CD8-positive, alpha-beta memory T cell (primary cell): ENCODE results near the gene MUL1. TPM values are rescaled to one million over a fixed set of nuclear protein-coding genes. Genes with fewer than 3 reads are reported as not detected.

ENCODE experiments used
- CTCF ChIA-PET: fragments of 350-600 bp; sonication (Branson Sonifier 250); formaldehyde crosslinking; loops from one replicate; lab custom pipeline; 2021; ENCODE audit warnings: antibody characterized with exemption; lab: Charles Lee
- POLR2A ChIA-PET: fragments of 350-600 bp; sonication (Branson Sonifier 250); formaldehyde crosslinking; loops from one replicate; lab custom pipeline; 2021; ENCODE audit warnings: antibody characterized with exemption; lab: Charles Lee
- DNase-seq, 5 donors: peaks; one replicate each; pipeline versions ENCODE4 v3.0.0 to v3.0.0-alpha.2; 2020 to 2022; ENCODE audit warnings: mixed read lengths in 1 of 5
- H3K27ac ChIP-seq: one replicate; pipeline ENCODE4 v1.7.0; 2013; ENCODE audit warnings: low read depth, mild to moderate bottlenecking, low read length, moderate library complexity
- H3K27me3 ChIP-seq: 2 replicates; pipeline ENCODE4 v1.7.0; 2013; ENCODE audit warnings: low read length, mild to moderate bottlenecking; ENCODE audit not compliant: insufficient read depth, poor library complexity, severe bottlenecking
- H3K36me3 ChIP-seq: 2 replicates; pipeline ENCODE4 v1.7.0; 2013; ENCODE audit warnings: mild to moderate bottlenecking, low read length, moderate library complexity; ENCODE audit not compliant: insufficient read depth
- H3K4me1 ChIP-seq: 2 replicates; pipeline ENCODE4 v1.7.0; 2013; ENCODE audit warnings: mild to moderate bottlenecking, low read length, moderate library complexity; ENCODE audit not compliant: insufficient read depth
- H3K4me3 ChIP-seq: 2 replicates; pipeline ENCODE4 v1.7.0; 2013; ENCODE audit warnings: mild to moderate bottlenecking, low read length
- H3K9me3 ChIP-seq: 2 replicates; pipeline ENCODE4 v1.7.0; 2013; ENCODE audit warnings: mild to moderate bottlenecking, low read length
- H3K27ac Mint-ChIP-seq, 8 donors: one replicate each; pipeline ENCODE4 v1.8.0; 2020 to 2021; ENCODE audit warnings: mixed read lengths in 8 of 8, mild to moderate bottlenecking in 6 of 8, inconsistent platforms in 3 of 8, moderate library complexity in 3 of 8
- H3K27me3 Mint-ChIP-seq, 2 donors: one replicate each; pipeline ENCODE4 v1.8.0; 2020 to 2021; ENCODE audit warnings: mixed read lengths in 2 of 2, mild to moderate bottlenecking in 1 of 2, moderate library complexity in 1 of 2
- H3K36me3 Mint-ChIP-seq, 3 donors: one replicate each; pipeline ENCODE4 v1.8.0; 2020 to 2021; ENCODE audit warnings: mixed read lengths in 3 of 3, inconsistent platforms in 1 of 3, mild to moderate bottlenecking in 1 of 3
- H3K4me1 Mint-ChIP-seq, 3 donors: one replicate each; pipeline ENCODE4 v1.8.0; 2020 to 2021; ENCODE audit warnings: mixed read lengths in 3 of 3, inconsistent platforms in 1 of 3, mild to moderate bottlenecking in 1 of 3
- H3K4me3 Mint-ChIP-seq, 7 donors: one replicate each; pipeline ENCODE4 v1.8.0; 2020 to 2021; ENCODE audit warnings: mixed read lengths in 7 of 7, mild to moderate bottlenecking in 6 of 7, moderate library complexity in 4 of 7, inconsistent platforms in 2 of 7
- H3K9me3 Mint-ChIP-seq, 5 donors: one replicate each; pipeline ENCODE4 v1.8.0; 2020 to 2022; ENCODE audit warnings: mixed read lengths in 5 of 5, mild to moderate bottlenecking in 3 of 5, moderate library complexity in 2 of 5, inconsistent platforms in 1 of 5
- polyA plus RNA-seq: library from polyadenylated mRNA; unstranded; fragments of 300-500 nt; fragmentation: Illumina TruSeq; gene quantifications from one replicate; pipeline ENCODE4 v1.2.3, GENCODE V29; 2021
- total RNA-seq, 2 experiments: library from RNA; stranded (reverse); gene quantifications; one replicate each; pipeline ENCODE4 v1.2.3, GENCODE V29; 2021

Gene MUL1
- total and polyA plus RNA-seq, 3 experiments from 2014 or later: 21.3 to 42.2 (median 23.3) TPM

DNA sequence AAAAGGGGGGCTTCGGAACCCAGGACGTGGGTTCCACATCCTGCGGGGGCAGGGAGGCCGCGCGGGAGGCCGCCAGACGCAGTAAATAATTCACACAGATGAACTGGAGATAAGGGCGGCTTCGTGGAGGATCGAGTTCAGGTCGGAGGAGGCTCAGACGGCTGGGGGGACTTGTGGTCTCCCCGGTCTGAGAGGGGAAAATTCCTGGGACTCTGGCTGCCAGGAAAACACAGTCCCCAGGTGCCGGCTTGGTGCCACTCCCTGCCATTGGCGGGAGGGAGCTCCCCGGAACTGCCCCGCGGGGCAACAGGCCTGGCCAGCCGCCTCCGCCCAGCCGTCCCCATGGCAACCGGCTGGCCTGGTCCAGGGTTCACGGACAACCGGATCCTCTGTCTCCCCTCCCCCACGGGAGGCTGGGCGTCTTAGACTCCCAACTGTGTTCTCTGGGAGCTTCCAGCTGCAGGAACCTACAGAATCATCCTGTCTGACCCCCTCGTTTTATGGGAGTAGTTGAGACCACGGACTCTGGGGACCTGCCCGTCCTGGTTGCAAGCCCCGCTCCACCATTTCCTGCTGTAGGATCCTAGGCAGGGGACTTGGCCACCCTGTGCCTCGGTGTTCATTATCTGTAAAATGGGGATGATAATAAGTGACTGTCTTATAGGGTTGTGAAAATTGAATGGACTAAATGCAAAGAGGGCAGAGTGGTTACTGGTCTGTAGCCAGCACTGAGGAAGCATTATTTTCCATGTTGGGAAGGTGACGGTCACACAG is 31.5 kb downstream of the MUL1 start:
- no peaks in the 10 kb centered on the region for H3K4me1 ChIP-seq
- H3K9me3 Mint-ChIP-seq: no peaks in the 10 kb centered on the region
- DNase-seq: peak in 1 of 5 donors; percentile 11
- peaks cover 60 to 89% of the 10 kb centered on the region in 2 donors for H3K27me3 Mint-ChIP-seq
- H3K4me1 Mint-ChIP-seq: no peaks in the 10 kb centered on the region
- H3K27me3 ChIP-seq: peaks cover 32% of the 10 kb centered on the region
- no peak overlapping the region for H3K27ac ChIP-seq
- H3K9me3 ChIP-seq: no peaks in the 10 kb centered on the region
- no peaks in the 10 kb centered on the region for H3K36me3 Mint-ChIP-seq
- H3K36me3 ChIP-seq: no peaks in the 10 kb centered on the region
- peak overlapping the region in 1 of 8 donors; percentile 10 for H3K27ac Mint-ChIP-seq
- H3K4me3 Mint-ChIP-seq: no peak overlapping the region
- ChIA-PET CTCF (interaction anchor here (1.0 kb wide), 1 partner anchor 99 kb away, joined by 3 read pairs; no protein-coding TSS in a partner anchor), POLR2A (no interaction called here)
- H3K4me3 ChIP-seq: no peak overlapping the region

GRCh38 chr1:20474996-20475395 is 33.0 kb downstream of the MUL1 start:
- Histone ChIP-seq H3K27me3 (peaks cover 24% of the 10 kb centered on the region), H3K27ac (no peak overlapping the region), H3K36me3 (no peaks in the 10 kb centered on the region), H3K4me1 (no peaks in the 10 kb centered on the region), H3K4me3 (no peak overlapping the region), H3K9me3 (no peaks in the 10 kb centered on the region)
- CTCF ChIA-PET: no interaction called here
- DNase-seq: no peak
- no peaks in the 10 kb centered on the region for H3K36me3 Mint-ChIP-seq
- H3K4me1 Mint-ChIP-seq: no peaks in the 10 kb centered on the region
- peak overlapping the region in 1 of 8 donors; percentile 66 for H3K27ac Mint-ChIP-seq
- peaks cover 54 to 77% of the 10 kb centered on the region in 2 donors for H3K27me3 Mint-ChIP-seq
- H3K9me3 Mint-ChIP-seq: no peaks in the 10 kb centered on the region
- POLR2A ChIA-PET: no interaction called here
- H3K4me3 Mint-ChIP-seq: no peak overlapping the region

- no peaks in the 10 kb centered on the region for H3K4me1 ChIP-seq
- peaks cover 50 to 75% of the 10 kb centered on the region in 2 donors for H3K27me3 Mint-ChIP-seq
- H3K4me1 Mint-ChIP-seq: no peaks in the 10 kb centered on the region
- CTCF ChIA-PET: no interaction called here
- no peak overlapping the region for H3K4me3 Mint-ChIP-seq
- H3K27ac ChIP-seq: no peak overlapping the region
- no peak overlapping the region for H3K4me3 ChIP-seq
- H3K36me3 Mint-ChIP-seq: no peaks in the 10 kb centered on the region
- H3K36me3 ChIP-seq: no peaks in the 10 kb centered on the region
- POLR2A ChIA-PET: no interaction called here
- H3K27ac Mint-ChIP-seq: peak overlapping the region in 1 of 8 donors; percentile 15
- peaks cover 20% of the 10 kb centered on the region for H3K27me3 ChIP-seq
- no peaks in the 10 kb centered on the region for H3K9me3 ChIP-seq
- no peaks in the 10 kb centered on the region for H3K9me3 Mint-ChIP-seq
- no peak for DNase-seq
Measured at GRCh38 chr1:20474333-20474975, 33.5 kb downstream of the MUL1 start.

DNA sequence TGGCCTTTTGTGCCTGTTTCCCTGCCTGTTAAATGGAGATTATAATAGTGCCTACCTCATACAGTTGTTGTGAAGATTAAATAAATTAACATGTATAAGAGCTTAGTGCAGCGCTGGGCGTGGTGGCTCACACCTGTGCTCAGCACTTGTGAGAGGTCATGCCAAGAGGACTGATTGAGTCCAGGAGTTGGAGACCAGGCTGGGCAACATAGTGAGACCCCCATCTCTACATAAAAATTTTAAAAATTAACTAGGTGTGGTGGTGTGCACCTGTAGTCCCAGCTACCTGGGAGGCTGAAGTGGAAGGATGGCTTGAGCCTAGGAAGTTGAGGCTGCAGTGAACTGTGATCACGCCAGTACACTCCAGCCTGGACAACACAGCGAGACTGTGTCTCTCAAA is 34.1 kb downstream of the MUL1 start:
- POLR2A ChIA-PET: no interaction called here
- H3K4me1 Mint-ChIP-seq: no peaks in the 10 kb centered on the region
- H3K27me3 Mint-ChIP-seq: peaks cover 51 to 75% of the 10 kb centered on the region in 2 donors
- Histone ChIP-seq H3K4me1 (no peaks in the 10 kb centered on the region), H3K27me3 (peaks cover 20% of the 10 kb centered on the region), H3K9me3 (no peaks in the 10 kb centered on the region), H3K27ac (no peak overlapping the region), H3K4me3 (no peak overlapping the region), H3K36me3 (no peaks in the 10 kb centered on the region)
- H3K27ac Mint-ChIP-seq: no peak overlapping the region
- DNase-seq: no peak
- no peak overlapping the region for H3K4me3 Mint-ChIP-seq
- no peaks in the 10 kb centered on the region for H3K9me3 Mint-ChIP-seq
- CTCF ChIA-PET: no interaction called here
- H3K36me3 Mint-ChIP-seq: no peaks in the 10 kb centered on the region

DNA sequence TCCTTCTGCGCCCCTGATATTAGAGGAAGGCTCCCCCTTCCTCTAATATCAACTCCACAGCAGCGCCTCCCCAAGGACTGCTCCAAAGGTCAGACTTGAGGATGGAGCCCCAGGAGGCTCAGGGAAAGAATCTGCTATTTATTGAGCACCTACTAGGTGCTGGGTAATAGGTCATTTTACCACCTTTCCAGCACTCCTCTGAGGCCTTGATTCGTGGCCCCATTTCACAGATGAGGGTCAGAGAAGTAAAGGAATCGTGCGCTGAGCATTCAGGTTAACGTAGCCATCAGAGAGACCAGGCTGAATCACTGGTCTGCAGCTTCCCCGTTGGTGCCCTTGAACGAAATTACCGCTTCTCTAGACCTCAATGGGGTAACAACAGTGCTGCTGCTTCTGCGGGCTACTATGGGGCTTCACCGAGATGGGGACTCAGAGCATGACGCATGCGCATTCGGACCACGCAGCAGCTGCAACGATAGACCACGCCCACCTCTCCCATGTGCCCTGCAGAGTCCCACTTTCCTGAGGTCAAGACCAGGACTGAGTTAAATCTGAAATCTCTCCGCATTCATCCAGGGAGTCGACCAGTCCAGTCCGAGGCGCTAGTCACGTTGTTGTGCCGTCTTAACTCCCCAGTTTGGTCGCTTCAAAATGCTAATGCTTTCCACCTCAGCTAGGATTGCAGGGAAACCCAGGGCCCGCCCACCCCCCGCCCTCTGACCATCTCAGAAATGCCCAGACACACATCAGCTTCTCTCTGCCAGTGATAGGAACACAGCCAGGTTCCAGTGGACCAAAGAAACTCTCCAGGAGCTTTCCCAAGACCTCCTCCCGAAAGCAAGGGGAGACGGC is 34.9 kb downstream of the MUL1 start:
- Histone ChIP-seq H3K27me3 (peaks cover 23% of the 10 kb centered on the region), H3K4me3 (no peak overlapping the region), H3K27ac (no peak overlapping the region), H3K4me1 (no peaks in the 10 kb centered on the region), H3K9me3 (no peaks in the 10 kb centered on the region), H3K36me3 (no peaks in the 10 kb centered on the region)
- H3K4me1 Mint-ChIP-seq: no peaks in the 10 kb centered on the region
- no peaks in the 10 kb centered on the region for H3K9me3 Mint-ChIP-seq
- ChIA-PET POLR2A (no interaction called here), CTCF (no interaction called here)
- H3K27me3 Mint-ChIP-seq: peaks cover 46 to 74% of the 10 kb centered on the region in 2 donors
- H3K27ac Mint-ChIP-seq: no peak overlapping the region
- H3K4me3 Mint-ChIP-seq: no peak overlapping the region
- no peaks in the 10 kb centered on the region for H3K36me3 Mint-ChIP-seq
- DNase-seq: no peak

DNA sequence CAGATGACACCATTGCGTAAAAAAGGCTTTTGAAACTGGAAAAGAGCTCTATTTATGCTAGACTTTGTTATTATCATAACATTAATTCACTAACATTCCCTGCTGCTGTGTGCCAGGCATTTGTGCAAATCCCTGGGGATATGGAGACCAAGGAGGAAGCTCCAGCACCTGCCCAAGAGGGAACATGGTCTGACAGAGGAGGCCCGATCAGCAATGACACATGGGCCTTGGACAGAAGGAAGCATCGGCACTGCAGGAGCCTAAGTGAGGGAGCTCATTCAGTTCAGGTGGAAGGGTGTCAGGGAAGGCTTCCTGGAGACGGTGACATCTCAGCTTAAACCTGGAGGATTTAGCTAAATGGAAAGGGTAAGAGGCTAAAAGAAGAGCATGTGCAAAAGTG is 35.8 kb downstream of the MUL1 start:
- Histone ChIP-seq H3K36me3 (no peaks in the 10 kb centered on the region), H3K27me3 (peaks cover 19% of the 10 kb centered on the region), H3K9me3 (no peaks in the 10 kb centered on the region), H3K4me3 (no peak overlapping the region), H3K4me1 (no peaks in the 10 kb centered on the region), H3K27ac (no peak overlapping the region)
- Mint-ChIP-seq H3K9me3 (no peaks in the 10 kb centered on the region), H3K4me3 (no peak overlapping the region), H3K36me3 (no peaks in the 10 kb centered on the region), H3K4me1 (no peaks in the 10 kb centered on the region), H3K27ac (peak overlapping the region in 1 of 8 donors; percentile 79), H3K27me3 (peaks cover 44 to 74% of the 10 kb centered on the region in 2 donors)
- CTCF ChIA-PET: interaction anchor here (0.9 kb wide), 1 partner anchor 9 kb away, joined by 3 read pairs; no protein-coding TSS in a partner anchor
- no peak for DNase-seq
- POLR2A ChIA-PET: no interaction called here

DNA sequence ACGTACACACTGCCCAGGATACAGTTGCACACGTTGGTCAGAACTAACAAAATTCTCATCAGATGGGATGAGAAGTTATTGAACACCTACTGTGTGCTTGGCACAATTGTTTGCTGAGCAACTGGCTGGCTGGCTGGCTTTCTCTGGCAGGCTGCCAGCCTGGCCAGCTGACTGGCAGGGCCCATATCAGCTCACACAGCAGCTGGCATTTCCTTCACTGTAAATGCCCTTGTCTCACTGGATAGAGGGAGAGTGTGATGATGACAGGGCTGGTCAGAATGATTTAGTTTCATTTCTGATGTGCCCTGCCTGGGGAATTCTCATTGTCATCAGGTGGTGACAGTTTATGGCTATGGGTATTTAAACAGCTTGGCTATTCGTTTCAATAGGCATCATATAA is 37.8 kb downstream of the MUL1 start:
- H3K9me3 ChIP-seq: no peaks in the 10 kb centered on the region
- peaks cover 37 to 74% of the 10 kb centered on the region in 2 donors for H3K27me3 Mint-ChIP-seq
- H3K4me1 Mint-ChIP-seq: no peaks in the 10 kb centered on the region
- DNase-seq: no peak
- peaks cover 9% of the 10 kb centered on the region for H3K27me3 ChIP-seq
- no peak overlapping the region for H3K27ac ChIP-seq
- ChIA-PET CTCF (no interaction called here), POLR2A (no interaction called here)
- H3K27ac Mint-ChIP-seq: peak overlapping the region in 1 of 8 donors; percentile 10
- no peaks in the 10 kb centered on the region for H3K4me1 ChIP-seq
- no peak overlapping the region for H3K4me3 Mint-ChIP-seq
- no peak overlapping the region for H3K4me3 ChIP-seq
- H3K36me3 ChIP-seq: no peaks in the 10 kb centered on the region
- H3K36me3 Mint-ChIP-seq: no peaks in the 10 kb centered on the region
- H3K9me3 Mint-ChIP-seq: no peaks in the 10 kb centered on the region
